CD4-positive, alpha-beta memory T cell (primary cell): ENCODE data around the gene PSMA3. TPM values are rescaled to one million over a fixed set of nuclear protein-coding genes. Genes with fewer than 3 reads are reported as not detected.

Experiments
- CTCF ChIA-PET: fragments of 350-600 bp; sonication (Branson Sonifier 250); formaldehyde crosslinking; loops from one replicate; lab custom pipeline; 2021; ENCODE audit warnings: inconsistent platforms; ENCODE audit not compliant: partially characterized antibody; lab: Charles Lee
- POLR2A ChIA-PET: fragments of 350-600 bp; sonication (Branson Sonifier 250); formaldehyde crosslinking; loops from one replicate; lab custom pipeline; 2021; ENCODE audit not compliant: partially characterized antibody; lab: Charles Lee
- DNase-seq, 5 donors: peaks; one replicate each; pipeline versions ENCODE4 v3.0.0 to v3.0.0-alpha.2; 2020 to 2022; ENCODE audit warnings: mixed read lengths in 1 of 5
- H3K27ac ChIP-seq: one replicate; pipeline ENCODE4 v1.7.0; 2013; ENCODE audit warnings: low read depth, low read length
- H3K27me3 ChIP-seq: 2 replicates; pipeline ENCODE4 v1.7.0; 2013; ENCODE audit warnings: mild to moderate bottlenecking, low read length, moderate library complexity; ENCODE audit not compliant: insufficient read depth
- H3K36me3 ChIP-seq: 2 replicates; pipeline ENCODE4 v1.7.0; 2013; ENCODE audit warnings: mild to moderate bottlenecking, low read length, moderate library complexity; ENCODE audit not compliant: insufficient read depth
- H3K4me1 ChIP-seq: 2 replicates; pipeline ENCODE4 v1.7.0; 2013; ENCODE audit warnings: mild to moderate bottlenecking, low read length, moderate library complexity; ENCODE audit not compliant: insufficient read depth
- H3K4me3 ChIP-seq, 2 donors: one replicate each; pipeline ENCODE4 v1.7.0; 2013; ENCODE audit warnings: low read length in 2 of 2, mild to moderate bottlenecking in 1 of 2
- H3K9me3 ChIP-seq, 2 donors: one replicate each; pipeline ENCODE4 v1.7.0; 2013; ENCODE audit warnings: low read length in 2 of 2, control low read depth in 1 of 2; ENCODE audit not compliant: control insufficient read depth in 1 of 2
- H3K27ac Mint-ChIP-seq, 7 donors: one replicate each; pipeline ENCODE4 v1.8.0; 2020 to 2021; ENCODE audit warnings: mixed read lengths in 7 of 7, mild to moderate bottlenecking in 6 of 7, inconsistent platforms in 3 of 7, moderate library complexity in 3 of 7
- H3K27me3 Mint-ChIP-seq, 2 donors: one replicate each; pipeline ENCODE4 v1.8.0; 2020 to 2021; ENCODE audit warnings: mixed read lengths in 2 of 2
- H3K36me3 Mint-ChIP-seq, 2 donors: one replicate each; pipeline ENCODE4 v1.8.0; 2020 to 2021; ENCODE audit warnings: mixed read lengths in 2 of 2, inconsistent platforms in 1 of 2, mild to moderate bottlenecking in 1 of 2
- H3K4me1 Mint-ChIP-seq, 4 donors: one replicate each; pipeline ENCODE4 v1.8.0; 2020 to 2021; ENCODE audit warnings: mixed read lengths in 4 of 4, mild to moderate bottlenecking in 1 of 4
- H3K4me3 Mint-ChIP-seq, 8 donors: one replicate each; pipeline ENCODE4 v1.8.0; 2020 to 2021; ENCODE audit warnings: mixed read lengths in 8 of 8, mild to moderate bottlenecking in 7 of 8, moderate library complexity in 6 of 8, inconsistent platforms in 3 of 8
- H3K9me3 Mint-ChIP-seq, 8 donors: one replicate each; pipeline ENCODE4 v1.8.0; 2020 to 2021; ENCODE audit warnings: mixed read lengths in 8 of 8, mild to moderate bottlenecking in 5 of 8, inconsistent platforms in 3 of 8, moderate library complexity in 1 of 8
- intact Hi-C: fragments of 100-400 bp; cut with micrococcal nuclease; formaldehyde crosslinking; loops from one replicate; pipeline ENCODE4 v1.15.1; 2023
- polyA plus RNA-seq, 2 donors: library from polyadenylated mRNA; unstranded; fragments of 300-500 nt; fragmentation: Illumina TruSeq; gene quantifications; one replicate each; pipeline ENCODE4 v1.2.3, GENCODE V29; 2021
- total RNA-seq, 2 experiments: library from RNA; stranded (reverse); gene quantifications; one replicate each; pipeline ENCODE4 v1.2.3, GENCODE V29; 2021

Gene PSMA3
- total and polyA plus RNA-seq, 4 experiments from 2014 or later = 133 to 180 (median 152) TPM

DNA sequence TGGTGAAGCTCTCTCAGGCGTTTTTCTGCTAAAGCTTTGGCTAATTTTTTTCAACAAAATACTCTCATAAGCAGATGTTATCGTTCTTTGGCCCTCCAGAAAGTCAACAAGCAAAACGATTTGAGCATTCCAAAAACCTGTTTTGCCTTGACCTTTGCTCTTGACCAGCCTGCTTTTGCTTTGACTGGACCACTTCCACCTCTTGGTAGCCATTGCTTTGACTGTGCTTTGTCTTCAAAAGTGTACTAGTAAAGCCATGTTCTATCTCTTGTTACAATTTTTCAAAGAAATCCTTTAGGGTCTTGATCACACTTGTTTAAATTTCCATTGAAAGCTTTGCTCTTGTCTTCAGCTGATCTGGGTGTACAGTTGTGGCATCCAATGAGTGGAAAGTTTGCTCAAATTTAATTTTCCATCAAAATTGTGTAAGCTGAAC is 43.0 kb downstream of the PSMA3 start:
- ChIA-PET CTCF (no interaction called here), POLR2A (interaction anchor here (0.5 to 1.0 kb wide), 3 partner anchors 11 to 29 kb away, joined by 3 read pairs; no protein-coding TSS in a partner anchor)
- Mint-ChIP-seq H3K27ac (peak overlapping the region in 3 of 7 donors; percentile 10 to 54 (median 43)), H3K9me3 (peaks cover 0 to 2% (median 0%) of the 10 kb centered on the region in 8 donors), H3K27me3 (no peaks in the 10 kb centered on the region), H3K36me3 (peaks cover 54 to 72% of the 10 kb centered on the region in 2 donors), H3K4me1 (peaks cover 49 to 74% (median 58%) of the 10 kb centered on the region in 4 donors), H3K4me3 (no peak overlapping the region)
- Histone ChIP-seq H3K27me3 (no peaks in the 10 kb centered on the region), H3K9me3 (no peaks in the 10 kb centered on the region), H3K27ac (no peak overlapping the region), H3K36me3 (peaks cover 61% of the 10 kb centered on the region), H3K4me3 (no peak overlapping the region), H3K4me1 (peaks cover 58% of the 10 kb centered on the region)
- intact Hi-C loops = no loop called here
- no peak for DNase-seq

- Mint-ChIP-seq H3K9me3 (peaks cover 0 to 2% (median 0%) of the 10 kb centered on the region in 8 donors), H3K36me3 (peaks cover 56 to 73% of the 10 kb centered on the region in 2 donors), H3K4me3 (peak overlapping the region in 1 of 8 donors; percentile 33), H3K27me3 (no peaks in the 10 kb centered on the region), H3K27ac (peak overlapping the region in 2 of 7 donors; percentile 28 to 65), H3K4me1 (peaks cover 48 to 76% (median 56%) of the 10 kb centered on the region in 4 donors)
- intact Hi-C loops = no loop called here
- Histone ChIP-seq H3K36me3 (peaks cover 61% of the 10 kb centered on the region), H3K9me3 (no peaks in the 10 kb centered on the region), H3K4me3 (no peak overlapping the region), H3K4me1 (peaks cover 55% of the 10 kb centered on the region), H3K27ac (no peak overlapping the region), H3K27me3 (no peaks in the 10 kb centered on the region)
- CTCF ChIA-PET = no interaction called here
- no peak for DNase-seq
- POLR2A ChIA-PET = interaction anchor here (1.0 kb wide), 1 partner anchor 30 kb away, joined by 3 read pairs; no protein-coding TSS in a partner anchor
Observed at GRCh38 chr14:58288106-58288792, 43.6 kb downstream of the PSMA3 start.

GRCh38 chr14:58291646-58292045 is 47.0 kb downstream of the PSMA3 start:
- no peak for DNase-seq
- Histone ChIP-seq H3K36me3 (peaks cover 54% of the 10 kb centered on the region), H3K27me3 (no peaks in the 10 kb centered on the region), H3K4me1 (peaks cover 59% of the 10 kb centered on the region), H3K27ac (no peak overlapping the region), H3K4me3 (no peak overlapping the region), H3K9me3 (no peaks in the 10 kb centered on the region)
- POLR2A ChIA-PET = interaction anchor here (0.7 to 1.2 kb wide), 2 partner anchors 20 to 26 kb away, joined by 3 read pairs; no protein-coding TSS in a partner anchor
- Mint-ChIP-seq H3K36me3 (peaks cover 54 to 70% of the 10 kb centered on the region in 2 donors), H3K27ac (peak overlapping the region in 1 of 7 donors; percentile 46), H3K27me3 (no peaks in the 10 kb centered on the region), H3K9me3 (peaks cover 0 to 2% (median 0%) of the 10 kb centered on the region in 8 donors), H3K4me3 (peak overlapping the region in 1 of 8 donors; percentile 39), H3K4me1 (peaks cover 39 to 83% (median 54%) of the 10 kb centered on the region in 4 donors)
- intact Hi-C loops = no loop called here
- CTCF ChIA-PET = no interaction called here

- peaks cover 0 to 2% (median 0%) of the 10 kb centered on the region in 8 donors for H3K9me3 Mint-ChIP-seq
- H3K36me3 Mint-ChIP-seq = peaks cover 54 to 69% of the 10 kb centered on the region in 2 donors
- H3K9me3 ChIP-seq = no peaks in the 10 kb centered on the region
- no peak overlapping the region for H3K4me3 ChIP-seq
- H3K27me3 Mint-ChIP-seq = no peaks in the 10 kb centered on the region
- H3K27ac Mint-ChIP-seq = no peak overlapping the region
- intact Hi-C loops = no loop called here
- no peak for DNase-seq
- POLR2A ChIA-PET = interaction anchor here (0.7 kb wide), 1 partner anchor 21 kb away, joined by 3 read pairs; no protein-coding TSS in a partner anchor
- peak overlapping the region in 1 of 8 donors; percentile 72 for H3K4me3 Mint-ChIP-seq
- peaks cover 53% of the 10 kb centered on the region for H3K36me3 ChIP-seq
- CTCF ChIA-PET = no interaction called here
- H3K4me1 ChIP-seq = peaks cover 63% of the 10 kb centered on the region
- no peaks in the 10 kb centered on the region for H3K27me3 ChIP-seq
- peaks cover 42 to 86% (median 55%) of the 10 kb centered on the region in 4 donors for H3K4me1 Mint-ChIP-seq
- H3K27ac ChIP-seq = no peak overlapping the region
Observed at GRCh38 chr14:58292187-58292586, 47.5 kb downstream of the PSMA3 start.

- CTCF ChIA-PET = no interaction called here
- no peak for DNase-seq
- no peaks in the 10 kb centered on the region for H3K9me3 ChIP-seq
- POLR2A ChIA-PET = interaction anchor here (1.2 kb wide), 1 partner anchor 50 kb away, joined by 3 read pairs; the partner anchor contains the start of gene PSMA3
- intact Hi-C loops = no loop called here
- no peak overlapping the region for H3K27ac ChIP-seq
- Mint-ChIP-seq H3K27ac (peak overlapping the region in 2 of 7 donors; percentile 23 to 31), H3K4me3 (peak overlapping the region in 5 of 8 donors; percentile 14 to 72 (median 38)), H3K9me3 (peaks cover 0 to 2% (median 0%) of the 10 kb centered on the region in 8 donors), H3K27me3 (no peaks in the 10 kb centered on the region), H3K4me1 (peaks cover 31 to 69% (median 41%) of the 10 kb centered on the region in 4 donors), H3K36me3 (peaks cover 43 to 51% of the 10 kb centered on the region in 2 donors)
- H3K36me3 ChIP-seq = peaks cover 33% of the 10 kb centered on the region
- H3K4me1 ChIP-seq = peaks cover 55% of the 10 kb centered on the region
- H3K27me3 ChIP-seq = no peaks in the 10 kb centered on the region
- H3K4me3 ChIP-seq = no peak overlapping the region
Observed at GRCh38 chr14:58294201-58294600, 49.6 kb downstream of the PSMA3 start.

GRCh38 chr14:58296726-58297125 is 52.1 kb downstream of the PSMA3 start:
- Histone ChIP-seq H3K9me3 (no peaks in the 10 kb centered on the region), H3K27me3 (no peaks in the 10 kb centered on the region), H3K4me1 (peaks cover 66% of the 10 kb centered on the region), H3K36me3 (peaks cover 16% of the 10 kb centered on the region), H3K27ac (peak overlapping the region; percentile 94), H3K4me3 (peak overlapping the region; percentile 76 to 96)
- Mint-ChIP-seq H3K36me3 (peaks cover 29 to 41% of the 10 kb centered on the region in 2 donors), H3K27me3 (no peaks in the 10 kb centered on the region), H3K4me1 (peaks cover 29 to 67% (median 35%) of the 10 kb centered on the region in 4 donors), H3K9me3 (no peaks in the 10 kb centered on the region), H3K4me3 (no peak overlapping the region), H3K27ac (no peak overlapping the region)
- CTCF ChIA-PET = no interaction called here
- POLR2A ChIA-PET = interaction anchor here (1.6 to 4.5 kb wide), 10 partner anchors 11 to 130 kb away, joined by 5 to 91 read pairs (median 24); partner anchors contain the start of genes KIAA0586, PSMA3, TIMM9 and TOMM20L
- DNase-seq = no peak
- intact Hi-C loops = loop anchor here (1.0 to 2.0 kb wide), 2 partner anchors 7 to 16 kb away; no protein-coding TSS in a partner anchor

DNA sequence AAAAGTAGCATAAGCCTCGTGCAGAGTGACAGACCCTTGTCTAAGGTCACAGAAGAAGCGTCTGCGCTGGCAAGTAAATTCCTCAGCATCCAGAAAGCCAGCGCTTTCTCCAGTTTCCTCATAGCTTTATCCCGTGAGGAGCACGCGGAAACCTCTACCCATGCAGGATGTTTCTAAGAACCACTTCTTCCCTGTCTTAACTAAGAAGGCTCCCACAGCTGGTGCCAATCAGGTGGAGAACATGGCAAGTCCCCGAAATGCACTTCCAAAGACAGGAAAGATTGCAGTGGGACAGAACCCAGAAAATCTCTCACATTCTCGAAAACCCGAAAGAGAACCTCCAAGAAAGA is 52.7 kb downstream of the PSMA3 start:
- Mint-ChIP-seq H3K4me3 (no peak overlapping the region), H3K27ac (no peak overlapping the region), H3K9me3 (no peaks in the 10 kb centered on the region), H3K36me3 (peaks cover 31 to 43% of the 10 kb centered on the region in 2 donors), H3K27me3 (no peaks in the 10 kb centered on the region), H3K4me1 (peaks cover 31 to 67% (median 35%) of the 10 kb centered on the region in 4 donors)
- Histone ChIP-seq H3K27ac (peak overlapping the region; percentile 94), H3K9me3 (no peaks in the 10 kb centered on the region), H3K4me1 (peaks cover 63% of the 10 kb centered on the region), H3K27me3 (no peaks in the 10 kb centered on the region), H3K36me3 (peaks cover 16% of the 10 kb centered on the region), H3K4me3 (peak overlapping the region; percentile 76 to 96)
- CTCF ChIA-PET = interaction anchor here (0.9 to 1.6 kb wide), 6 partner anchors 16 to 130 kb away, joined by 3 to 6 read pairs (median 4); partner anchors contain the start of genes ACTR10, KIAA0586 and TIMM9
- intact Hi-C loops = loop anchor here (1.0 to 2.0 kb wide), 2 partner anchors 8 to 17 kb away; no protein-coding TSS in a partner anchor
- POLR2A ChIA-PET = interaction anchor here (0.9 to 4.5 kb wide), 20 partner anchors 11 to 1187 kb away, joined by 3 to 91 read pairs (median 14); partner anchors contain the start of genes ACTR10, JKAMP, KIAA0586 and L3HYPDH
- no peak for DNase-seq
